CD14-positive monocyte (primary cell): ENCODE data around the gene ARAP2. TPM values are rescaled to one million over a fixed set of nuclear protein-coding genes. Genes with fewer than 3 reads are reported as not detected.

Source experiments
- DNase-seq, 3 donors: peaks; one replicate each; pipeline ENCODE4 v3.0.0-alpha.2; 2011 to 2022
- H2AFZ ChIP-seq: 2 replicates; pipeline ENCODE4 v1.6.0; 2012; ENCODE audit warnings: mild to moderate bottlenecking, low read depth, low read length, inconsistent platforms; ENCODE audit not compliant: insufficient read depth, poor library complexity, severe bottlenecking
- H3K27ac ChIP-seq, 2 donors: 1 replicate in 1 of 2; 2 replicates in 1 of 2; pipeline ENCODE4 v1.5.1; 2012 to 2013; ENCODE audit warnings: low read length in 2 of 2, control low read depth in 1 of 2, inconsistent platforms in 1 of 2, low read depth in 1 of 2, mild to moderate bottlenecking in 1 of 2
- H3K27me3 ChIP-seq, 2 donors: one replicate each; pipeline versions ENCODE4 v1.6.0 to v1.6.1; 2011 to 2013; ENCODE audit warnings: low read length in 2 of 2; ENCODE audit not compliant: control insufficient read depth in 2 of 2, insufficient read depth in 2 of 2
- H3K36me3 ChIP-seq, 2 donors: replicated peaks in 1 of 2; 1 replicate in 1 of 2; 2 replicates in 1 of 2; pipeline versions ENCODE4 v1.5.1 to v1.6.1; 2012 to 2013; ENCODE audit warnings: low read length in 2 of 2, control low read depth in 1 of 2, inconsistent platforms in 1 of 2, mild to moderate bottlenecking in 1 of 2; ENCODE audit not compliant: insufficient read depth in 2 of 2, control insufficient read depth in 1 of 2
- H3K4me1 ChIP-seq, 2 donors: 1 replicate in 1 of 2; 2 replicates in 1 of 2; pipeline versions ENCODE4 v1.5.1 to v1.6.1; 2012 to 2013; ENCODE audit warnings: low read length in 2 of 2, control low read depth in 1 of 2, inconsistent platforms in 1 of 2, mild to moderate bottlenecking in 1 of 2, moderate library complexity in 1 of 2; ENCODE audit not compliant: insufficient read depth in 2 of 2, control insufficient read depth in 1 of 2
- H3K4me2 ChIP-seq: replicated peaks from 2 replicates; pipeline ENCODE3; 2012; ENCODE audit warnings: low read length, moderate library complexity, mild to moderate bottlenecking; ENCODE audit not compliant: poor library complexity, severe bottlenecking; ENCODE audit errors: extremely low read depth
- H3K4me3 ChIP-seq, 3 experiments: fragments of 200-600 bp in 1 of 3; sonication (generic) in 1 of 3; replicated peaks in 1 of 3; 1 replicate in 2 of 3; 2 replicates in 1 of 3; pipeline ENCODE4 v1.5.1; 2011 to 2013; ENCODE audit warnings: low read length in 3 of 3, mild to moderate bottlenecking in 3 of 3, control low read depth in 2 of 3, low read depth in 2 of 3, inconsistent platforms in 1 of 3, moderate library complexity in 1 of 3
- H3K79me2 ChIP-seq: 2 replicates; pipeline ENCODE4 v1.6.0; 2012; ENCODE audit warnings: mild to moderate bottlenecking, control low read depth, inconsistent platforms, low read length, moderate library complexity; ENCODE audit not compliant: insufficient read depth
- H3K9ac ChIP-seq: 2 replicates; pipeline ENCODE4 v1.6.0; 2017; ENCODE audit warnings: low read length, mild to moderate bottlenecking; ENCODE audit not compliant: insufficient read depth, poor library complexity, severe bottlenecking
- H3K9me3 ChIP-seq, 2 donors: replicated peaks in 1 of 2; 1 replicate in 1 of 2; 2 replicates in 1 of 2; pipeline versions ENCODE4 v1.5.1 to v1.6.1; 2012 to 2013; ENCODE audit warnings: low read length in 2 of 2, control low read depth in 1 of 2; ENCODE audit not compliant: control insufficient read depth in 1 of 2, insufficient read depth in 1 of 2
- H4K20me1 ChIP-seq: 2 replicates; pipeline ENCODE4 v1.6.0; 2012; ENCODE audit warnings: mild to moderate bottlenecking, low read length, control low read depth, moderate library complexity; ENCODE audit not compliant: insufficient read depth
- H3K27ac Mint-ChIP-seq, 7 donors: one replicate each; pipeline ENCODE4 v1.8.0; 2020; ENCODE audit warnings: mild to moderate bottlenecking in 7 of 7, mixed read lengths in 7 of 7, moderate library complexity in 6 of 7, inconsistent platforms in 2 of 7
- H3K27me3 Mint-ChIP-seq, 3 donors: one replicate each; pipeline ENCODE4 v1.8.0; 2021 to 2022; ENCODE audit warnings: low read depth in 3 of 3, mild to moderate bottlenecking in 3 of 3, mixed read lengths in 3 of 3, moderate library complexity in 3 of 3, inconsistent platforms in 1 of 3
- H3K36me3 Mint-ChIP-seq, 2 donors: one replicate each; pipeline ENCODE4 v1.8.0; 2020; ENCODE audit warnings: mixed read lengths in 2 of 2, inconsistent platforms in 1 of 2, mild to moderate bottlenecking in 1 of 2
- H3K4me1 Mint-ChIP-seq: one replicate; pipeline ENCODE4 v1.8.0; 2020; ENCODE audit warnings: mild to moderate bottlenecking, mixed read lengths
- H3K4me3 Mint-ChIP-seq, 2 donors: one replicate each; pipeline ENCODE4 v1.8.0; 2020; ENCODE audit warnings: mild to moderate bottlenecking in 2 of 2, mixed read lengths in 2 of 2, moderate library complexity in 1 of 2
- H3K9me3 Mint-ChIP-seq, 7 donors: one replicate each; pipeline ENCODE4 v1.8.0; 2020 to 2022; ENCODE audit warnings: mixed read lengths in 7 of 7, mild to moderate bottlenecking in 6 of 7, moderate library complexity in 6 of 7, inconsistent platforms in 2 of 7
- WGBS: methylation state at CpG from one replicate; pipeline ENCODE4 v1.1.5; 2013; ENCODE audit warnings: missing lambda C conversion rate; ENCODE audit not compliant: insufficient coverage; 5-methylcytosine and 5-hydroxymethylcytosine counted together
- intact Hi-C, 2 donors: fragments of 100-400 bp; cut with micrococcal nuclease; formaldehyde crosslinking; loops; one replicate each; pipeline versions ENCODE4 v1.15.0 to v1.15.1; 2023
- polyA plus RNA-seq, 3 donors: library from polyadenylated mRNA; depleted of rRNA in 1 of 3; unstranded in 2 of 3; stranded (reverse) in 1 of 3; fragments of 300-500 nt in 2 of 3; fragments of >200 nt in 1 of 3; fragmentation: Illumina TruSeq in 2 of 3; gene quantifications; 1 replicate in 2 of 3; 2 replicates in 1 of 3; pipeline ENCODE4 v1.2.3, GENCODE V29; 2012 to 2021
- TF ChIP-seq, protein P1 (sequence below): fragments of 200-600 bp; IDR thresholded peaks from one replicate; pipeline ENCODE4 v1.8.0; 2022; ENCODE audit warnings: antibody characterized with exemption, mild to moderate bottlenecking

The ARAP2 gene
- polyA plus RNA-seq, 3 donors: 4.6 to 17.7 (median 5.6) TPM

DNA sequence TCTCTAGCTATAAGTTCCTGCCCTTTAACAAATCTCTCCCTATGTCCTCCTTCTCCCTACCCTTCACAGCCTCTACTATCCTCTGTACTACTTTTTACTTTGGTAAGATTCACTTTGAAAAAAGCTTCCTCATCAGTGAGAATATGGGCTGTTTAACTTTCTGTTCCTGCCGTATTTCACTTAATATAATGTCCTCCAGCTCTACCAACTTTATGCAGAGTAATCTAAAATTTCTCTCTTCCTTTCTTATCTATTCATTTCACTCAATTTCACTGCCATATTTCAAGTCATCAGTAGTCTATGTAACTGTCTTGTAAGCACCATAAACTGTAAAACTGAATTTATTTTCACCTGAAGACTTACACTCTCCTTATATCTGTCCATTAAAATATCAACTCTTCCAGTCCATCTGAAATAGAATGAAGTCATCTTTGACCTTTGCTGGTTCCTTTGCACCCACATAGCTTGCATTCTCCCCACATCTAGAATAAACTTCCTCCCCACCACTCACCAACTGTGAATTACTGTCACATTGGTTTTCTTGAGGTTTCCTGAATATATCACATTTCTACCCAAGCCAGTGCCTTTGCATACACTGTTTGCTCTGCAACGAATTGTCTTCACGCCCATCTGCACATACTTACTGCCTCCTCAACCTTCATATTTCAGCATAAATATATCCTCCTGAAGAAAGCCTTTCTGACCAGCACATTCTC, 54.6 kb downstream of the ARAP2 start:
- no peak overlapping the region for H3K27ac ChIP-seq

DNA sequence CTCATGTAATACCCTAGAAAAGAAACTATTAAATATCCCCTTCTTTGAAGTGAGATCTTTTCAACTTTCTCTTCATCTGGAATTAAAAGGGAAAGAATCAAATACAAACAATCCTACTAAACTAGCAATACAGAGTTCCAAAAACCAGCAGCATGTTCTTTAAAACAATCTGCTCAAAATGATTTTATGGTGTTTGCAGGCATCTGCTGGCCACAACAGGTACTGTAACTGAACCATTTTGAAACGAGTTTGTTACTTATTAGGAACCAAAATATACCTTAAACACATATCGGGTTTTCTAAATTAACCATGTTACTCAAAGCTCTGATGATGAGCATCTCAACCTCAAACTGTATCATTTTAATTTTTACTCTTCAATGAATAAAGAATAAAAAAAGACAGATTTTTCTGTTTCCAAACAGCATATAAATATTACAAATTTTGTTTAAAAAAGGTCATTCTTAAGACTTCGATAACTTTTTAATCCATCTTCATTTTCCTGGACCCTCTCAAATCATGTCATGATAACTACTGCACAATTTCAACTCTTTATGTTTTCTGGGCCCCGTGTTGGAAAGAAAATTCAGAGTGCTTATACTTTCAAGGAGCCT, 56.5 kb downstream of the ARAP2 start:
- H3K4me1 Mint-ChIP-seq: peaks cover 20% of the 10 kb centered on the region
- peaks cover 35 to 40% of the 10 kb centered on the region in 2 donors for H3K36me3 Mint-ChIP-seq
- Histone ChIP-seq H3K4me2 (no peak overlapping the region), H3K79me2 (no peaks in the 10 kb centered on the region), H3K4me3 (no peak overlapping the region), H4K20me1 (no peaks in the 10 kb centered on the region), H3K9ac (no peak overlapping the region), H3K27me3 (no peaks in the 10 kb centered on the region), H3K9me3 (no peaks in the 10 kb centered on the region), H3K4me1 (peaks cover 7% of the 10 kb centered on the region in 2 donors), H3K36me3 (peaks cover 18 to 65% of the 10 kb centered on the region in 2 donors), H2AFZ (no peak overlapping the region), H3K27ac (no peak overlapping the region)
- TF ChIP-seq, protein P1, sequence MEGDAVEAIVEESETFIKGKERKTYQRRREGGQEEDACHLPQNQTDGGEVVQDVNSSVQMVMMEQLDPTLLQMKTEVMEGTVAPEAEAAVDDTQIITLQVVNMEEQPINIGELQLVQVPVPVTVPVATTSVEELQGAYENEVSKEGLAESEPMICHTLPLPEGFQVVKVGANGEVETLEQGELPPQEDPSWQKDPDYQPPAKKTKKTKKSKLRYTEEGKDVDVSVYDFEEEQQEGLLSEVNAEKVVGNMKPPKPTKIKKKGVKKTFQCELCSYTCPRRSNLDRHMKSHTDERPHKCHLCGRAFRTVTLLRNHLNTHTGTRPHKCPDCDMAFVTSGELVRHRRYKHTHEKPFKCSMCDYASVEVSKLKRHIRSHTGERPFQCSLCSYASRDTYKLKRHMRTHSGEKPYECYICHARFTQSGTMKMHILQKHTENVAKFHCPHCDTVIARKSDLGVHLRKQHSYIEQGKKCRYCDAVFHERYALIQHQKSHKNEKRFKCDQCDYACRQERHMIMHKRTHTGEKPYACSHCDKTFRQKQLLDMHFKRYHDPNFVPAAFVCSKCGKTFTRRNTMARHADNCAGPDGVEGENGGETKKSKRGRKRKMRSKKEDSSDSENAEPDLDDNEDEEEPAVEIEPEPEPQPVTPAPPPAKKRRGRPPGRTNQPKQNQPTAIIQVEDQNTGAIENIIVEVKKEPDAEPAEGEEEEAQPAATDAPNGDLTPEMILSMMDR: peak; percentile 61
- no peaks in the 10 kb centered on the region for H3K9me3 Mint-ChIP-seq
- intact Hi-C loops: no loop called here
- no peak overlapping the region for H3K27ac Mint-ChIP-seq
- H3K27me3 Mint-ChIP-seq: peaks cover 0 to 3% (median 0%) of the 10 kb centered on the region in 3 donors
- 100% methylated on average over 1 of the region's 4 CpGs for WGBS
- no peak overlapping the region for H3K4me3 Mint-ChIP-seq
- no peak for DNase-seq

More for the DNA sequence above, 54.6 kb downstream of the ARAP2 start:
- Mint-ChIP-seq H3K27me3 (peaks cover 0 to 3% (median 0%) of the 10 kb centered on the region in 3 donors), H3K9me3 (no peaks in the 10 kb centered on the region), H3K27ac (no peak overlapping the region), H3K4me1 (peaks cover 20% of the 10 kb centered on the region), H3K36me3 (peaks cover 29 to 40% of the 10 kb centered on the region in 2 donors), H3K4me3 (no peak overlapping the region)
- Histone ChIP-seq H2AFZ (no peak overlapping the region), H3K9ac (no peak overlapping the region), H4K20me1 (no peaks in the 10 kb centered on the region), H3K79me2 (no peaks in the 10 kb centered on the region), H3K4me2 (no peak overlapping the region), H3K27me3 (no peaks in the 10 kb centered on the region), H3K9me3 (no peaks in the 10 kb centered on the region), H3K4me3 (no peak overlapping the region), H3K36me3 (peaks cover 17 to 65% of the 10 kb centered on the region in 2 donors), H3K4me1 (peaks cover 7% of the 10 kb centered on the region in 2 donors)
- TF ChIP-seq, protein P1: no peak
- WGBS: 83% methylated on average over 1 of the region's 3 CpGs
- intact Hi-C loops: no loop called here
- no peak for DNase-seq
